ENCODE results near the gene PTGFRN.
A peak's percentile ranks its signal among the peaks of the same experiment; 100 is the strongest.

Gene PTGFRN

GRCh38 chr1:116891396-116892079 is 18.2 kb upstream of the PTGFRN start:
- DNase-seq: no peak

- no peak for DNase-seq
Observed at GRCh38 chr1:116895073-116895472, 14.6 kb upstream of the PTGFRN start.

GRCh38 chr1:116899529-116899928 is 10.2 kb upstream of the PTGFRN start:
- DNase-seq: no peak

DNA sequence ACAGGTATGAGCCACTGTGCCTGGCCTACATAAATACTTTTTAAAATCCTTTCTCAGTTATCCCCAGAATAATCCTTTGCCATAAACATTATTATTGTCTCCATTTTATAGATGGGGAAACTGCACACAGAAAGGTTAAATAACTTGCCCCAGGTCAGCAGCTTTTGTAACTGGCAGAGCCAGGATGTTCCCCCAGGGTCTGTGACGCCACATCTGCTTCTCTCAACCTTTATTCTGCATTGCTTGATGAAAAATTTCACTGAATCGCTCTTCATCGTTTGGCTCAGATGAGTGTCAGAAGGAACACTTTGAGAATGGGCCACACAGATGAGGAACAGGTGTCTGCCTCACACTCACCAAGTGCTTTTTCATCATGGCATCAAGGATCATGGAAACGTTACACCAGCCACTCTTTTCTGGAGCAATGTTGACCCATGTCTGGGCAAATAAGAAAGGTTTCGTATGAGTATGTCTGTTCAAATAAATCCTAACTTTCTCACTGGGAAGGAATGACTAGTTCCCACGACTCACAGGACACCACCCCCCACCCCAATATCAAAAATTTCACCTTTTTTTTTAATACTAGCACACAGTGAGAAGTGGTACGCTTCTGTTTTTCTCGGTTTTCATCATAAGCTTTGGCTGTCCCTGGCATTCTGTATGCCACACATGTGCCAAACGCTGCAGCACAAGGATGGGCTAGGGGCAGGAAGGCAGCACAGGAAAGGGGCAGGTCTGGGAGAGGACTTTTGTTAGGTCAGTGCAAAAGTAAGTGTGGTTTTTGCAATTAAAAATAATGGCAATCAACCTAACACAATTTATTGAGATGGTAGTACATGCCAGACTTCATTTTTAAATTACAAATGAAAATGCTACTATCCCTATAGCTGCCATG is 9.0 kb upstream of the PTGFRN start:
- no peak for DNase-seq

GRCh38 chr1:116902027-116902426 is 7.7 kb upstream of the PTGFRN start:
- DNase-seq: no peak

DNA sequence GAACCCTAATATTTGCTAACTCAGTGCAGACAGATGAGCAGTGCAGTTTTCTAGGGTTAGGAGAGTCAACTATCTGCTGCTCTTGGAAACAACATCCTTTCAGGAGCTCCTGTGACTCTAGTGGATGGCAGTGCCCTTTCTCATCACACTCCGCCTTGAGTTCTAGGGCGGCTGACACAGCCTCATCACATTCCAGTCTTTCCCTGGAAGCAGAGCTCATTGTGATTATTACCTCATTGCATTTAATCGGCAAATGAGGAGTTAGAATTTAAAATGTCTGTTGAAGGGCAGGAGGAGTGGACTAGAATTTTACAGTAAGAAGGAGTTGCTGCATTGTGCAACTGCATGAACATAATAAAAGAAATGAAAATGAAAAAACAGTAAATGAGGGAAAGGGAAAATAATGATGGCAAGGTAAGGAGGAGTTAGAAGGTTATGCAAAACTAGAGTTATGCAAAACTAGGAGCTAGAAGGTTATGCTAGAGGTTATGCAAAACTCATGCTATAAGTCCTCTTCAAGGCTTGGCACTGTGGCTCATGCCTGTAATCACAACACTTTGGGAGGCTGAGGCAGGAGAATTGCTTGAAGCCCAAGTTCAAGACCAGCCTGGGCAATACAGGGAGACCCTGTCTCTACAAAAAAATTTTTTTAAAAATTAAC is 6.9 kb upstream of the PTGFRN start:
- DNase-seq: no peak

GRCh38 chr1:116904791-116905320 is 4.9 kb upstream of the PTGFRN start:
- DNase-seq: no peak

DNA sequence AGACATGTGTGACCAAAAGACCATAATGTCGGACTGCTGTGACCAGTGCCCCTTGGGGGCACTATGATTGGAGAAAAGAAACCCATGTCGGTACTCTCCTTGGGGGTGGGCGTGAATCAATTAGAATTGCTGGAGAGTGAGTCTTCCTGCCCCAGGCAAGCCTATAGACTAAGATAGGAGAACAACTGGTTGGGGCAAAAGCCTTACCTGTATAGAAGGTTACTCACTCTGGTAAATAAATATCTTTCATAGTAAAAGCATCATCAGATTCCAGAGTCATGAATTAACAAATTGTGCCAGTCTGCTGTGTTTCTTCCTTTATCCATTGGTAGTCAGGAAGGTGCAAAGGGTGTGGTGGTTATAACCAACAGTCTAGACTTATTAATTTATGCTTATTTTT is 2.9 kb upstream of the PTGFRN start:
- DNase-seq: no peak

DNA sequence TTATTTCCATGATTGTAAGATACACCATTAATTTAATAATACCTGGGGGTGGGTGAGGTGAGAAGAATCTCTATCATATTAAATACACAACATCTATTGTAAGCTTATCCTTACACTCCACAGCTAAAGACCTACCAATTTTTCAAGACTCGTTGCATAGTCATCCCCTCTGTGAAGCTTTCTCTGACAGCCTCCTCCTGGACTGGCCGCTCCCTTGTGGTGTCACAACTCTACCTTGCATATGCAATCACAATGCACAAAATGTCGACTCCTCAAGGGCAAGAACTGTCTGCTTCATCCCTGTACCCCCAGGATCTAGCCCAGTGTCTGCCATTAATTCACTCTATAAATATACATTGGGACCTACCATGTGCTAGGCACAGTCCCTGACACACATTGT is 2.4 kb upstream of the PTGFRN start:
- no peak for DNase-seq

GRCh38 chr1:116908266-116908665 is 1.4 kb upstream of the PTGFRN start:
- DNase-seq: no peak

DNA sequence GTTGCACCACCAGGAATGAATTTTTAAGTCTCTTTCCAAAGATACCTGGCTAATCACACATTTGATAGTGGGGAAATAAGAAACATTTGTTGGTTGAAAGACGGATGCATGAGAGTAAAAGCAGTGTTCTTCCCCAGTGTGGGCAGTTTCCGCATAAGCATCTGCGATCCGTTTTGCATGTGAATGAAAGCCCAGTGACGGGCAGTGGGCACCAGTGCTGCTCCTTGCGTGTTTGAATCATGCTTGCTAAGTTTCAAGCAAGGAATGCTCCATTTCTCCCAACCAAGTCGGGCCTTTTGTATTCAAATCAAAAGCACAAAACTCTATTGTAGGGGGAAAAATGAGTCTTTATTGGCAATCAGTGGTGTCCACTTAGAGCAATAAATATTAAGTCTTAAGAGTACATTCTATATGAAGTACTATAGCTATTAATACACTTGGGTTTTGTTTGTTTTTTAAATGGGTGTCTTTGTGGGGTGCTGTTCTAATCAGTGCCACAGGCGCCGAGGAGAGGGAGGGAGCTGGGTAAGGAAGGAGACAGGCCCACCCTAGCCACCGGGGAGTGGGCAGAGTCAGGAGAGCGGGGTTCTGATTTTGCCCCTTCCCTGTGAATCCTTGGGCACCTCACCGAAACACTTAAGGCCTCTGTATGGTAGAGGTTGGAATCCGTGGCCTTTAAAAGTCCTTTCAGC is 750 bp upstream of the PTGFRN start:
- no peak for DNase-seq

DNA sequence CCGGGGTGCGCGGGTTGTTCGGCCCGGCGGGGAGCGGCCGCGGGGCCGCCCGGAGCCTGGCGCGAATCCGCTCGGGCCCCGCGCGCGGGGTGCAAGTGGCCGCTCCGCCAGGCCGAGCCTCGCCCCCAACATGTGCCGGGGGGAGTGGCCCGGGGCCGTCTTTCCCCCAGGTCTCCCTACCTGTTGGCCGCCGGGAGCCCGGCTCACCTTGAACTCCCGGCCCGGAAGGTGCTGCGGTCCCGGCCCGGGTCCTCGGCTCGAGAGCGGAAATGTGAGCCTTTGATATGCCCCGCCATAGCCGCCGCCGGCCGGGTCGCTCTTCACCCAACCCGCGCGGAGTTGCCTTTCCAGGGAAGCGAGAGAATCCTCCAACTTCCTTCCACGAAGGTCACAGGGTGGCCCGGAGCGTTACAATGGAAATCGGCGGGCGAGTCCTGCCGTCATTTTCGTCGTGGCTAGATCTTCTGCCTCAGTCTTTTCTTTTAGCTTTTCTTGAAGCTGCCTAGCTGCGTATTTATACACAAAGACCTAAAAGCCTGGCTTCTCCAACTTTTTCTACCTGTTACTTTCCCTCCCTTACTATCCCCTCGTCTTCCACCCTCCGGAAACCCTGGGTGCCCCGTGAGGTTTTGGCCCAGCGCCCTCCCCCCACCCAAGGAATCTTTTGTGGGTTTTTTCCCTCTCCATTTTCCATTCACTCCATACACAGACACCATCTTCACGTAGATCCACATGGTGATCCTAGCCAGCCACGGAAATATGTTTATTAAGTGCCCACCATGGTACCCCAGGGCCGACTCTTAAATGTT is 867 bp downstream of the PTGFRN start:
- DNase-seq: peak; percentile 14

DNA sequence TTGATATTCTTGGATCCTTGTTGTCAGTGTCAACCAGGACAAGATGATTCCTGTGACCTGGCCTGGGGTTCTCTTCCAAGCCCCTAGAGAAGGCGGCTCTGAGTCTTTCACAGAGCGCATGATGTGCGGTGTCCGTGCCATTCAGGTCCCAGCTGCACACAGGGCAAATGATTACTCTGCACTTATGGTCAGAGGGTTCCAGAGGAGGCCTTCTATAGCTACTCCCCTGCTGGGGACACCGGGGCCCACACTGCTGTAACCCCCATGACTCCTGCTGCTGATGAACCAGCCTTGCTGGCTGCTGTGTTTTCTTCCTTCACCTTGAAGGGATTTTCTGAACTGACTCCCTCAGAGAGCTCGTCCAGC is 1.5 kb downstream of the PTGFRN start:
- no peak for DNase-seq

DNA sequence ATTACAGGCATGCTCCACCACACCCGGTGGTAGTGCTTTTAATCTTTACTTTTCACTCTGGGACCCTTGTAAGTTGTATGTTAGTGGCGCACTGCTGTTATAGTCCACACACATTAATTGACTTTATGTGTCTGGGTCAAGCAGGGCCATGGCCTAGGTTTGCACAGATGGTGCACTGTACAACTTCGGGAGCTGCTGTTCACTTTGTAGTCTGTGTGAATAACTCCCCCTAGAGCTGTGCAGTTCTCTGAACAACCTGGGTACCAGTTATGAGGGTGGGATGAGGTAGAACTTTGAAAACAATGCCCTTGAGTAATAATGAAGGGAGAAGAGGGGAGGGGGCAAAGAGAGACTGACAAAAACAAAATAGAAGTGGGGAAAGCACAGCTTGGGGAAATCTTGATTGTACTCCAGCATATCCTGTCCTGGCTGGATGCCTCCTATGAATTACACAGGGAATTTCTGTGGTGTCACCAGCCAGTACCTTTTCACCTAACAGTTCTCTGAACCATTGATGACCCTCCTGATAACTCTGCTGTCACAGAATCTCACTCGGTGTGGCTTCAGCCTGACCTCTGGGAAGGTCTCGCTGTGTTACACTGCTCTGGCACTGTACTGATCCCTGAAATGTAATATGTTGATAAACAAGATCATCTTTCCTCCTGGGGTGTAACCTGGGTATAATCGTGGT is 2.2 kb downstream of the PTGFRN start:
- no peak for DNase-seq

- no peak for DNase-seq
Observed at GRCh38 chr1:116912846-116913245, 3.1 kb downstream of the PTGFRN start.

GRCh38 chr1:116913941-116914340 is 4.2 kb downstream of the PTGFRN start:
- DNase-seq: no peak

DNA sequence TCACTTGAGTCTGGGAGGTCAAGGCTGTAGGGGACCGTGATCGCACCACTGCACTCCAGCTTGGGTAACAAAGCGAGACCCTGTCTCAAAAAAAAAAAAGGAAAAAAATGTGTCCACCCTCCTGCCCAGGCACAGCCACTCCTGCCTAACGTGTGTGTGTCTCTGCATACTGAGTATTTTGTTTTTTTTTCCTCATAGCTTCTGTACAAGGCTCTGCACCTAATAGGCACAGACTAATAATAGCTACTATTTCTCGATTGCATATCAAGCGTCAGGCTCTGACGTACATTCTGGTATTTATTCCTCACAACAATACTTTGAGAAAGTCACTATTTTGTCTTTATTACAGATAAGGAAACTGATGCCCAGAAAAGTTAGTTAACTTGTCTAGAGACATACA is 5.0 kb downstream of the PTGFRN start:
- no peak for DNase-seq

DNA sequence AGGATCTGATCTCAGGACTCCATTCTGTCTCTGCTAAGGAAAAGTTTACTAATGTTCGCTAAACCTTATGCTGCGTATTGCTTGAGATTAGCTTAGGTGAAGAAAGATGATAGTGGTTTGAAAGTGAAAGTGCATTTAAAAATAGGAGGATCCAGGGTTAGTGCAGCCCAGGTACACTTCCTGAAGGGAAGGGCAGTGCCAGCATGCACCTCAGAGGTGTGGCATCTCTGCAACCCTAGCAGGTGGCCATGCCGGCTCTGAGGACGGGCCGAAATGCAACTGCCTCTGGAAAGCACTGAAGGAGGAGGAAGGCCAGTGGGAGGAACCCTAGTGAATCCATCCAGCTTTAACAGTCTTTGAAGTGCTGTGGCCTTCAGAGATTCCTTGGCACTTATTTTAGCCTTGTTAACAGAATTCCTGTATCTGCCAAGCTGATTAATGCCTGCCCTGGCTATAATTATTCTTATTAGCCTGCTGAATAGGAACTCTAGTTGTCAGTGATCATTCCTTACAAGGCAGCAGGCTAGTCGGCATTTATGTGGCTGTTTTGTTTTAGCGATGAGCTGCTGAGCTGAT is 5.5 kb downstream of the PTGFRN start:
- DNase-seq: no peak

DNA sequence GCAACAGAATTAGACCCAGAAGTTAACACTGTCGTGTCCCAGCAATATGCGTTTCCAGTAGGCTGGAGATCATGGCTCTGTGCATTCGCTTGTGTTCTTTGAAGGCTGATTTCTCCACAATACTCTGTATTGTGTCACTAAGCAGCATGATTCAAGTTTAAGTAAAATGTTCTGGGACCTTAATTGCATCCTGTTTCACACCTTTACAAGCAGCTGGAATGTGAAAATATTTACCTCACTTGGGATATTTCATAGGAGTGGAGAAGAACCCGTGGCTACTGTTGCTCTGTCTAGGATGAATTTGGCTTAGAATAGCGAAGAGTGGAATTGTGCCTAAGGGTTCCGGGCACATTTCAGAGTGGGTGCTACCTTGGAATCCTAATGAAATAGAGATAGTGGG is 6.3 kb downstream of the PTGFRN start:
- DNase-seq: no peak

GRCh38 chr1:116916533-116917445 is 7.1 kb downstream of the PTGFRN start:
- DNase-seq: no peak
